ENCODE measurements around the gene CACNG1.

Gene CACNG1

DNA sequence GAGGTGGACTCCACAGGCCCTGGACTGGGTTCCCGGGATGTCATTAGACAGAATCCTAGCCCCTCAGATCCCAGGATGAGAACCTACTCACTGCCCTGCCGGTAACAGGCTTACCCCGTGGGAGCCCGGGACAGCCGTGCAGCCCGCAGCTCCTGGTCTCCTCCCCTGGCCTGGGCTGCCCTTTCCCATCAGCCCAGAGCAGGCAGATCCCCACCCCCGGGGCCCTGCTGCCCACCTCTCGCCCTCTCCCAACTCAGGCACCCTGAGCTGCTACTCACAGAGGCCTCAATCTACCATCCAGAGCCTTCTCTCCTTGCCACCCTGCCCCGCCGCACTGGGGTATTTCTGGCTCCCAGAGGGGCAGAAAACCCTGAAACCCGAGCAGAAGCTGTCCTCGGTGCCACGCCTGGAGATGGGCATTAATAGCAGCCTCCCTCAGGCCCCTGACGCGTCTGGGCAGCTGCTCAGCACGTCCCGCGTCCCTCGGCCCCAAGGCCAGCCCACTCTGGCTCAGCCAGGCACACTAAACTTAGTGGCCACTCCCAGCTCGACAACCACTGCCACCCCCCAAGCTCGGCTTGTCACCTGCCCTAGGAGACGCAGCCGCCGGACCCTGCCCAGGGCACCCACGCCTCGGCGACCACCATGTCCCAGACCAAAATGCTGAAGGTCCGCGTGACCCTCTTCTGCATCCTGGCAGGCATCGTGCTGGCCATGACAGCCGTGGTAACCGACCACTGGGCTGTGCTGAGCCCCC is at the start of gene CACNG1:
Gene CACNG1 (plus strand): TSS at position 539 of the 757 bp plus-strand sequence. CDS start 107 bp downstream, at position 646.
- H3K4me3 ChIP-seq (ENCODE audit: low read depth, low read length): no peak within 1 kb of the TSS

GRCh38 chr17:66994930-66995535 is 49.3 kb upstream of the CACNG1 start:
- no peak overlapping the region for H3K4me3 ChIP-seq (ENCODE audit: low read depth, low read length)

DNA sequence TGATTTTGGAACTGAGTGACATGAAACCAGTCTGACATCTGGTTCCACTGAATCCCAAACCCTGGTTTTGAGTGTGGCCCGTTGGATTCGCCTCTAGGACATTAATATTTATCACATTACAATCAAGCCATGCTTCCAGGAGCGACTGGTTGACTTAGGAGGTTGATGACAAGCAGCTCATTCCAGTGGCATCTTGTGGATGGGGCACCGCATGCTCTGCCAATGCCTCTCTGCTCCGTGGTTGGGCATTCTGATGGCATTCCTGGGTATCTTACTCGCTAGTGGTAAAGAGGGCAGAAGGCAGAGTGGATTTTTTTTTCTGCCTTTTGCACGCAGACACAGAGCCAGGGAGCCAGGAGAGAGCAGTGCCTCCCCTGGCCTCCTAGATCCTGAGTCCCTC is 48.4 kb upstream of the CACNG1 start:
- no peak overlapping the region for H3K4me3 ChIP-seq (ENCODE audit: low read depth, low read length)

DNA sequence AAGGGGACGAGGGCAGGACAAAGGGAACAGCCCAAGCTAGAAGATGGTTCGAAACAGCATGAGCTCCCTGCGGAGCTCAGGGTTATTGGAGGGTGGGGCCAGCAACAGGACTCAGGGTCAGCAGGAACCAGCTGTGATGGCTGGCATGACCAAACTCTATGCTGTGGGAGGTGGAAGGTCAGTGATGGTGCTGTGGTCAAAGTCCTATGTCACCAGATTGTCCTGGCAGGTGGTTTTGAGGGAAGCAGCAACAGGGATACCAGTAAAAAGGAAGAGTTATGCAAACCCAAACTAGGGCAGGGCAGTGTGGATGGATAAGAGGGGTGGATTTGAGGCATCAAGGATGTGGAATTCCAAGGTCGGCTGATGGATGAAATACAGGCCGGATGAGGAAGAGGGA is 47.4 kb upstream of the CACNG1 start:
- no peak overlapping the region for H3K4me3 ChIP-seq (ENCODE audit: low read depth, low read length)

GRCh38 chr17:67003231-67003630 is 41.1 kb upstream of the CACNG1 start:
- no peak overlapping the region for H3K4me3 ChIP-seq (ENCODE audit: low read depth, low read length)

DNA sequence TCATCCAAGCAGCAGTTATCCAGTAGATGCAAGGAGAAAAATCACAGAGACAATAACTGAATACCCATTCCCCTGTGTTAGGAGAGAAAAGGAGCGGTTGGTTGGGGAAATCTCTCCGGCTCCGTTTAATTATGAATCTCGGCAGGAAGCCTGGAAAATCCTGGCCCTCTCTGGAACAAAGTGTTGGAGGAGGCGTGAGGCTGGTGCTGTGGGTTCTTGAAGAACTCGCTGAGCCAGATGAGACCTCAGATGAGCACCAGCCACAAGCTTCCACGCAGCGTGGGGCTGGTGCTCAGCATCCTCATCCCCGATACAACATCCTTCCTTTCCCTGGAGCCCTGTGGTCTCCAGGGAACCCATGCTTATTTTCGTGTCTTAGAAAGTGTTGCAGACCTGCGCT is 40.2 kb upstream of the CACNG1 start:
- no peak overlapping the region for H3K4me3 ChIP-seq (ENCODE audit: low read depth, low read length)

DNA sequence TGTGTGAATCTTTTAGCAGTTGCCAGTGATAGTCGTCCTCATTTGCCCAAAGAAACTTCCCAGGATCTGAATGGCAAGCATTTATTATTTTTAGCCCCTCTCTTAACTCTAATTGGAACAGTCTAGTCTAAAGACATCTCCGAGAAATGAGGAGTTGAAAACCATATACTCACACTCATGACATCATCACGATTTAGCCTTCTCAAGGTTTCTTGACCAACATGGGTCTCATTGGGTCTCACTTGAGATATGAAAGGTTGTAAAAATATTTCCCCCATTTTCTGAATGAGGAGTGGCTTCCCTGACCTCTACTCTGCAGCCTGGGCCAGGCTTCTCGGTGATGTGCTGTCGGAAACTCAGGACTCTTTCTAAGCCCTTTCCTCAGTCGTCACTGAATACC is 37.1 kb upstream of the CACNG1 start:
- no peak overlapping the region for H3K4me3 ChIP-seq (ENCODE audit: low read depth, low read length)

- H3K4me3 ChIP-seq (ENCODE audit: low read depth, low read length): no peak overlapping the region
Measured at GRCh38 chr17:67008101-67008500, 36.3 kb upstream of the CACNG1 start.

- H3K4me3 ChIP-seq (ENCODE audit: low read depth, low read length): no peak overlapping the region
Measured at GRCh38 chr17:67011527-67012175, 32.7 kb upstream of the CACNG1 start.

- H3K4me3 ChIP-seq (ENCODE audit: low read depth, low read length): no peak overlapping the region
Measured at GRCh38 chr17:67013891-67014290, 30.5 kb upstream of the CACNG1 start.

GRCh38 chr17:67015001-67015400 is 29.4 kb upstream of the CACNG1 start:
- H3K4me3 ChIP-seq (ENCODE audit: low read depth, low read length): no peak overlapping the region

- H3K4me3 ChIP-seq (ENCODE audit: low read depth, low read length): no peak overlapping the region
Measured at GRCh38 chr17:67016039-67016762, 28.2 kb upstream of the CACNG1 start.

DNA sequence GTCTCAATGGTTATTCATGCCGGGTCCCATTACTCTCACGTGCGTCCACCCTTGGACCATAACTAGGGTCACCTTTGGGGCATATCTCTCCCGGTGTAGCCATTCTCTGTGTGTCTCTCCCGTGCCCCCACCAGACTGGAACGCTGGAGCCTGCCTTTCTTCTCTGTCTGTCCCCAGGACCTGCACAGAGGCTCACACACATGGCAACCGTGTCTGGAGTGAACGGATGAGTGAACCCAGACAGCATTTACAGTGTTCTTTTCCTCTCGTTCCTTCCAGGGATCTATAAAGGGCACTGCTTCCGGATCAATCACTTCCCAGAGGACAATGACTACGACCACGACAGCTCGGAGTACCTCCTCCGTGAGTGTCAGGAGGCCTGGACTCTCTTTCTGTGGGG is 26.4 kb upstream of the CACNG1 start:
- H3K4me3 ChIP-seq (ENCODE audit: low read depth, low read length): no peak overlapping the region

- no peak overlapping the region for H3K4me3 ChIP-seq (ENCODE audit: low read depth, low read length)
Measured at GRCh38 chr17:67018471-67019434, 25.6 kb upstream of the CACNG1 start.

- H3K4me3 ChIP-seq (ENCODE audit: low read depth, low read length): no peak overlapping the region
Measured at GRCh38 chr17:67019809-67020208, 24.5 kb upstream of the CACNG1 start.

GRCh38 chr17:67020293-67020766 is 24.0 kb upstream of the CACNG1 start:
- no peak overlapping the region for H3K4me3 ChIP-seq (ENCODE audit: low read depth, low read length)

GRCh38 chr17:67021196-67021595 is 23.2 kb upstream of the CACNG1 start:
- H3K4me3 ChIP-seq (ENCODE audit: low read depth, low read length): no peak overlapping the region

DNA sequence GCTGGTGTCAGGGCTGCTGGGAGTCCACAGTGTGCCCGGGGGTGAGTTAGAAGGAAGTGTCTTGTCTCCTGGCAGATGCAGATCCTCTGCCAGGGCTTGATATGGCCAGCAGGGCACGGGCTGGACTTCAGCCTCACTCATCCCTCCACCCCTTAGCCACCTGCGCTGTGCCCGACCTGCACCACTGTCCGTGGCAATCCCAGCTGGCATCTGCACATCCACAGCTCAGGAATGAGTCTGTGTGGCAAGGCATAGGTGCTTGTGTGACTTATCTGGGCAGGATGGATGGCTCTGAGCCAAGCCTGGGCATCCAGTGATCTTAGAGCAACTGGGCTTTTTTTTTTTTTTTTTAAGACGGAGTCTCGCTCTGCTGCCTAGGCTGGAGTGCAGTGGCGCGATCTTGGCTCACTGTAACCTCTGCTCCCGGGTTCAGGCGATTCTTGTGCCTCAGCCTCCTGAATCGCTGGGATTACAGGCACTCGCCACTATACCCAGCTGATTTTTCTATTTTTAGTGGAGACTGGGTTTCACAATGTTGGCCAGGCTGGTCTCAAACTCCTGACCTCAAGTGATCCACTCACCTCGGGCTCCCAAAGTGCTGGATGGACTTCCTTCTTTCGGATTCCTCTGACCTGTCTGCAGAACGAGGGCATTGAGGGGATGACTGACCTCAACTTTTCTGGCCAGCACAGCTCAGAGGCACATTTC is 22.5 kb upstream of the CACNG1 start:
- H3K4me3 ChIP-seq (ENCODE audit: low read depth, low read length): no peak overlapping the region

GRCh38 chr17:67022451-67022810 is 21.9 kb upstream of the CACNG1 start:
- no peak overlapping the region for H3K4me3 ChIP-seq (ENCODE audit: low read depth, low read length)

DNA sequence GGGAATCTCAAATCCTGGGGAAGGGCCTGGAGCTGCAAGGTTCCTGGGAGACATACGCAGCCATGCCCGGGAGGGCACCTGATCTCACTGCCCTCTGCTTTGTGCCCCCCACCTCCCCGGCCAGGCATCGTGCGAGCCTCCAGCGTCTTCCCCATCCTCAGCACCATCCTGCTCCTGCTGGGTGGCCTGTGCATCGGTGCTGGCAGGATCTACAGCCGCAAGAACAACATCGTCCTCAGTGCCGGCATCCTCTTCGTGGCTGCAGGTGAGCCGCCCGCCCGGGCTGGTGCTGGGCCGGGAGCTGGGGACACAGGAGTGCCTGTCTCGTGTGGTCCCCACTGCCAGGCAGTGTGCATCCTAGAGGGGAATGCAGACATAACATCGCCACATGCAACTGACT is 19.6 kb upstream of the CACNG1 start:
- H3K4me3 ChIP-seq (ENCODE audit: low read depth, low read length): no peak overlapping the region
